Measurements from ENCODE around the gene RAB11A.

DNA sequence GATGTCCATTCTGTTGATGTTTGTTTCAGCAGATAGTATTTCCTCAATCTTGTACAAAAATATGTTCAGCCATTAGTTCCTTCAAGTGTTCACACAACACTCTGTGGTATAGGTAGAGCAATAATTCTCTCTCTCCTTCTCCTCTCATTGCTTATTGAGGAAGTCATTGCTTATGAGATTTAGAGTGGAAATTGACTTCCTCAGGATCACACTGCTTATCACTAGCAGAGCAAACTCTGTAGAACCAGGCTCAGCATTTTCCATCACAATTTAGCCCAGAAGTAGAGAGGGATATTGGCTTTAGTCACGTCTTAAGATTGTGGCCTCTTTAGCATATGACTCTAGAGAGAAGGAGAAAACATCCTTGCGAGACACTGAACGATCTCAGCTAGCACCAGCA is 31.2 kb downstream of the RAB11A start:
- TF ChIP-seq ZNF416 (CRISPR knock-in tag; IDR thresholded peaks at IDR 0.05) = no peak
- TF ChIP-seq ESRRA (CRISPR knock-in tag; IDR thresholded peaks at IDR 0.05; ENCODE audit: borderline replicate concordance) = no peak
- TF ChIP-seq MXD4 (CRISPR knock-in tag; IDR thresholded peaks at IDR 0.05; ENCODE audit: borderline replicate concordance) = no peak
- TF ChIP-seq, protein P1, sequence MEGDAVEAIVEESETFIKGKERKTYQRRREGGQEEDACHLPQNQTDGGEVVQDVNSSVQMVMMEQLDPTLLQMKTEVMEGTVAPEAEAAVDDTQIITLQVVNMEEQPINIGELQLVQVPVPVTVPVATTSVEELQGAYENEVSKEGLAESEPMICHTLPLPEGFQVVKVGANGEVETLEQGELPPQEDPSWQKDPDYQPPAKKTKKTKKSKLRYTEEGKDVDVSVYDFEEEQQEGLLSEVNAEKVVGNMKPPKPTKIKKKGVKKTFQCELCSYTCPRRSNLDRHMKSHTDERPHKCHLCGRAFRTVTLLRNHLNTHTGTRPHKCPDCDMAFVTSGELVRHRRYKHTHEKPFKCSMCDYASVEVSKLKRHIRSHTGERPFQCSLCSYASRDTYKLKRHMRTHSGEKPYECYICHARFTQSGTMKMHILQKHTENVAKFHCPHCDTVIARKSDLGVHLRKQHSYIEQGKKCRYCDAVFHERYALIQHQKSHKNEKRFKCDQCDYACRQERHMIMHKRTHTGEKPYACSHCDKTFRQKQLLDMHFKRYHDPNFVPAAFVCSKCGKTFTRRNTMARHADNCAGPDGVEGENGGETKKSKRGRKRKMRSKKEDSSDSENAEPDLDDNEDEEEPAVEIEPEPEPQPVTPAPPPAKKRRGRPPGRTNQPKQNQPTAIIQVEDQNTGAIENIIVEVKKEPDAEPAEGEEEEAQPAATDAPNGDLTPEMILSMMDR (IDR thresholded peaks at IDR 0.05) = no peak
- TF ChIP-seq, protein P2, sequence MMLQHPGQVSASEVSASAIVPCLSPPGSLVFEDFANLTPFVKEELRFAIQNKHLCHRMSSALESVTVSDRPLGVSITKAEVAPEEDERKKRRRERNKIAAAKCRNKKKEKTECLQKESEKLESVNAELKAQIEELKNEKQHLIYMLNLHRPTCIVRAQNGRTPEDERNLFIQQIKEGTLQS (CRISPR knock-in tag; conservative IDR thresholded peaks at IDR 0.05) = no peak
- TF ChIP-seq RELA (CRISPR knock-in tag; IDR thresholded peaks at IDR 0.05; ENCODE audit: borderline replicate concordance) = no peak
- no peak for TF ChIP-seq NR3C1 (CRISPR knock-in tag; conservative IDR thresholded peaks at IDR 0.05; ENCODE audit: low read depth)
- no peak for TF ChIP-seq JAZF1 (CRISPR knock-in tag; IDR thresholded peaks at IDR 0.05)
- no peak for TF ChIP-seq ZNF263 (CRISPR knock-in tag; IDR thresholded peaks at IDR 0.05; ENCODE audit: low read depth)
- no peak for TF ChIP-seq ZNF121 (CRISPR knock-in tag; IDR thresholded peaks at IDR 0.05)
- no peak for TF ChIP-seq JUN (CRISPR knock-in tag; IDR thresholded peaks at IDR 0.05)
- TF ChIP-seq, protein P3, sequence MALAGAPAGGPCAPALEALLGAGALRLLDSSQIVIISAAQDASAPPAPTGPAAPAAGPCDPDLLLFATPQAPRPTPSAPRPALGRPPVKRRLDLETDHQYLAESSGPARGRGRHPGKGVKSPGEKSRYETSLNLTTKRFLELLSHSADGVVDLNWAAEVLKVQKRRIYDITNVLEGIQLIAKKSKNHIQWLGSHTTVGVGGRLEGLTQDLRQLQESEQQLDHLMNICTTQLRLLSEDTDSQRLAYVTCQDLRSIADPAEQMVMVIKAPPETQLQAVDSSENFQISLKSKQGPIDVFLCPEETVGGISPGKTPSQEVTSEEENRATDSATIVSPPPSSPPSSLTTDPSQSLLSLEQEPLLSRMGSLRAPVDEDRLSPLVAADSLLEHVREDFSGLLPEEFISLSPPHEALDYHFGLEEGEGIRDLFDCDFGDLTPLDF (CRISPR knock-in tag; IDR thresholded peaks at IDR 0.05) = no peak
- TF ChIP-seq CREB1 (CRISPR knock-in tag; IDR thresholded peaks at IDR 0.05) = no peak

Data from WTC11 (cell line).